ENCODE measurements around the gene HBB.
"Not testable (repeated sequence)": the region's sequence is repeated elsewhere in the genome, so short reads cannot be mapped to it uniquely, and the experiment has no call there.

HBB gene

DNA sequence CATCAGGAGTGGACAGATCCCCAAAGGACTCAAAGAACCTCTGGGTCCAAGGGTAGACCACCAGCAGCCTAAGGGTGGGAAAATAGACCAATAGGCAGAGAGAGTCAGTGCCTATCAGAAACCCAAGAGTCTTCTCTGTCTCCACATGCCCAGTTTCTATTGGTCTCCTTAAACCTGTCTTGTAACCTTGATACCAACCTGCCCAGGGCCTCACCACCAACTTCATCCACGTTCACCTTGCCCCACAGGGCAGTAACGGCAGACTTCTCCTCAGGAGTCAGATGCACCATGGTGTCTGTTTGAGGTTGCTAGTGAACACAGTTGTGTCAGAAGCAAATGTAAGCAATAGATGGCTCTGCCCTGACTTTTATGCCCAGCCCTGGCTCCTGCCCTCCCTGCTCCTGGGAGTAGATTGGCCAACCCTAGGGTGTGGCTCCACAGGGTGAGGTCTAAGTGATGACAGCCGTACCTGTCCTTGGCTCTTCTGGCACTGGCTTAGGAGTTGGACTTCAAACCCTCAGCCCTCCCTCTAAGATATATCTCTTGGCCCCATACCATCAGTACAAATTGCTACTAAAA lies at the start of gene HBB:
TSS of gene HBB (minus strand) at position 340 of the 579 bp plus-strand sequence. CDS start at position 290, 50 bp downstream.
- Histone ChIP-seq H3K9me3 (ENCODE audit: control insufficient read depth, low read depth, low read length) (peaks cover 4% of the 10 kb centered on the region), H3K27me3 (ENCODE audit: control insufficient read depth, insufficient read depth, low read length) (no peaks in the 10 kb centered on the region), H3K27ac (ENCODE audit: low read length) (no peak within 1 kb of the TSS), H3K36me3 (ENCODE audit: control insufficient read depth, low read depth, low read length) (no peaks in the 10 kb centered on the region), H3K4me1 (ENCODE audit: control insufficient read depth, low read depth, low read length) (no peaks in the 10 kb centered on the region), H3K4me3 (ENCODE audit: low read length) (no peak within 1 kb of the TSS), H3K9ac (ENCODE audit: low read length) (no peak within 1 kb of the TSS)

DNA sequence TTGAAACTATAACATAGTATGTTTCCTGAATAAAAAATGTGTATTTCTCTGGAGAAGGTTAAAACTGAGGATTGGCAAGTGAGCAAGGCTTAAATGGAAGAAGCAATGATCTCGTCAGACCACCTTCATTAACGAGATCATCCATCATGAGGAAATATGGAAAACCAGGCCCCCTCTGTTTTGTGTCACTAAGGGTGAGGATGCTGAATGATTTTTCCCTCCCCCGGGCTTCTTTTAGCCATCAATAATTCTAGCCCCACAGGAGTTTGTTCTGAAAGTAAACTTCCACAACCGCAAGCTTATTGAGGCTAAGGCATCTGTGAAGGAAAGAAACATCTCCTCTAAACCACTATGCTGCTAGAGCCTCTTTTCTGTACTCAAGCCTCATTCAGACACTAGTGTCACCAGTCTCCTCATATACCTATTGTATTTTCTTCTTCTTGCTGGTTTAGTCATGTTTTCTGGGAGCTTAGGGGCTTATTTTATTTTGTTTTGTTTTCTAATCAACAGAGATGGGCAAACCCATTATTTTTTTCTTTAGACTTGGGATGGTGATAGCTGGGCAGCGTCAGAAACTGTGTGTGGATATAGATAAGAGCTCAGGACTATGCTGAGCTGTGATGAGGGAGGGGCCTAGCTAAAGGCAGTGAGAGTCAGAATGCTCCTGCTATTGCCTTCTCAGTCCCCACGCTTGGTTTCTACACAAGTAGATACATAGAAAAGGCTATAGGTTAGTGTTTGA lies 48.7 kb upstream of the HBB start:
- Histone ChIP-seq H3K36me3 (ENCODE audit: control insufficient read depth, low read depth, low read length) (no peaks in the 10 kb centered on the region), H3K9ac (ENCODE audit: low read length) (no peak overlapping the region), H3K27ac (ENCODE audit: low read length) (no peak overlapping the region), H3K4me1 (ENCODE audit: control insufficient read depth, low read depth, low read length) (peaks cover 5% of the 10 kb centered on the region), H3K4me3 (ENCODE audit: low read length) (no peak overlapping the region), H3K27me3 (ENCODE audit: control insufficient read depth, insufficient read depth, low read length) (no peaks in the 10 kb centered on the region), H3K9me3 (ENCODE audit: control insufficient read depth, low read depth, low read length) (no peaks in the 10 kb centered on the region)

DNA sequence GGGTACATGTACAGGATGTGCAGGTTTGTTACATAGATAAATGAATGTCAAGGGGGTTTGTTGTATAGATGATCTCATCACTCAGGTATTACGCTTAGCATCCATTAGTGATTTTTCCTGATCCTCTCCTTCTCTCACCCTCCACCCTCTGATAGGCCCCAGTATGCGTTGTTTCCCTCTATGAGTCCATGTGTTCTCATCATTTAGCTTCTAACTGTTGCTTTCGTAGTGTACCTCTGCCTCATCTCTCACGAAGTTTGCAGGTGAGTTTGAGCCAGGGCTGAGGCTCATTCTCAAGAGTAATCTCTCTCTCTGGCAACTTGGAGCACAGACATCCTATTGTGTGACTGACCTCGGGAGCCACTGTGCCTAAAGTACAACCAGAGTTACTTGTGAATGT lies 47.5 kb upstream of the HBB start:
- Histone ChIP-seq H3K27ac (ENCODE audit: low read length) (no peak overlapping the region), H3K4me3 (ENCODE audit: low read length) (no peak overlapping the region)

DNA sequence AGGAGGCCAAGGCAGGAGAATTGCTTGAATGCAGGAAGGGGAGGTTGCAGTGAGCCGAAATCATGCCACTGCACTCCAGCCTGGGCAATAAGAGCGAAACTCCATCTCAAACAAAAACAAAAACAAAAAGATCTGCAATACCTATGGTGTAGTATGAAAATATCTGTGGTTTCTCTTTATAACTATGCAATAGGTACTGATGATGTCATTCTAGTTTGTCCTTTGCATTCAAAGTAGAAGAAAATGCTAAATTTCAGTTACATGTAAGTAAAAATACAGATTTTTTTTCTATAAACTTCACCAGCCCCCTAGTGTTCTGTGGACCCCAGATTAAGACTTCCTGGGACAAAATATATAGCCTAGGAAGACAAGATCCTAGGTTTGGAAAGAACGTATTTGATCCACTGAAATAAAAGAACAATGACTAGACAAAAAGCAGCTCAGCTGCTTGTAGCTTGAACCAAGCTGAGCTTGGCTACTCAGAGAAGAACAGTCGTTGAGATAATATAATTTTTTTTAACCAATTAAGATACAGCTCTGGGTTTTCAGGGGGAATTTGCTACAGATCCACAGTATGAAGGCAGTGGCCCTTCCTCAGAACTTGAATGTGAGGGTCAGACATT lies 45.6 kb upstream of the HBB start:
- Histone ChIP-seq H3K27ac (ENCODE audit: low read length) (no peak overlapping the region), H3K36me3 (ENCODE audit: control insufficient read depth, low read depth, low read length) (no peaks in the 10 kb centered on the region), H3K4me3 (ENCODE audit: low read length) (no peak overlapping the region), H3K27me3 (ENCODE audit: control insufficient read depth, insufficient read depth, low read length) (no peaks in the 10 kb centered on the region), H3K9me3 (ENCODE audit: control insufficient read depth, low read depth, low read length) (no peaks in the 10 kb centered on the region), H3K9ac (ENCODE audit: low read length) (no peak overlapping the region), H3K4me1 (ENCODE audit: control insufficient read depth, low read depth, low read length) (peaks cover 5% of the 10 kb centered on the region)

More for the DNA sequence above, 47.5 kb upstream of the HBB start:
- no peaks in the 10 kb centered on the region for H3K27me3 ChIP-seq (ENCODE audit: control insufficient read depth, insufficient read depth, low read length)
- peaks cover 5% of the 10 kb centered on the region for H3K4me1 ChIP-seq (ENCODE audit: control insufficient read depth, low read depth, low read length)
- no peaks in the 10 kb centered on the region for H3K9me3 ChIP-seq (ENCODE audit: control insufficient read depth, low read depth, low read length)
- no peak overlapping the region for H3K9ac ChIP-seq (ENCODE audit: low read length)
- H3K36me3 ChIP-seq (ENCODE audit: control insufficient read depth, low read depth, low read length), result no peaks in the 10 kb centered on the region

DNA sequence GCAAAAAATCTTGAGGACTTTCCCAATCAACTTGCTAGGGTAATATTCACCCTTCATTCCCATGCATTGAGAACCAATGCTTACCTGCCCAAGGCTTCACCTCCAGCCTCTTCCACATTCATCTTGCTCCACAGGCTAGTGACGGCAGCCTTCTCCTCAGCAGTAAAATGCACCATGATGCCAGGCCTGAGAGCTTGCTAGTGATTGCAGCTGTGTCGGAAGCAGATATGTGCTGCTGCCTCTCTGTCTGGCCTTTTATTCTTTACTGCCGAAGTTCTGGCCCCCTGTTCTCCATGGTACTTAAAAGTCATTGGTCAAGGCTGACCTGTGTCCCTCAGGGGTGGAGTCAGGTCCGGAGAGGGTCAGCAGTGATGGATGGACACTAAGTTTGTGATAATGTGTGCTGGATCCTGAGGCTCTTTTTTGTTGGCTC lies 42.9 kb upstream of the HBB start, which contains the start of gene HBE1:
TSS of gene HBE1 (minus strand) at position 231 of the 433 bp plus-strand sequence. CDS start at position 176, 55 bp downstream.
- peaks cover 4% of the 10 kb centered on the region for H3K4me1 ChIP-seq (ENCODE audit: control insufficient read depth, low read depth, low read length)
- H3K27me3 ChIP-seq (ENCODE audit: control insufficient read depth, insufficient read depth, low read length), result no peaks in the 10 kb centered on the region
- H3K9ac ChIP-seq (ENCODE audit: low read length), result no peak within 1 kb of the TSS
- H3K4me3 ChIP-seq (ENCODE audit: low read length), result no peak within 1 kb of the TSS
- H3K9me3 ChIP-seq (ENCODE audit: control insufficient read depth, low read depth, low read length), result no peaks in the 10 kb centered on the region
- H3K36me3 ChIP-seq (ENCODE audit: control insufficient read depth, low read depth, low read length), result no peaks in the 10 kb centered on the region
- no peak within 1 kb of the TSS for H3K27ac ChIP-seq (ENCODE audit: low read length)

DNA sequence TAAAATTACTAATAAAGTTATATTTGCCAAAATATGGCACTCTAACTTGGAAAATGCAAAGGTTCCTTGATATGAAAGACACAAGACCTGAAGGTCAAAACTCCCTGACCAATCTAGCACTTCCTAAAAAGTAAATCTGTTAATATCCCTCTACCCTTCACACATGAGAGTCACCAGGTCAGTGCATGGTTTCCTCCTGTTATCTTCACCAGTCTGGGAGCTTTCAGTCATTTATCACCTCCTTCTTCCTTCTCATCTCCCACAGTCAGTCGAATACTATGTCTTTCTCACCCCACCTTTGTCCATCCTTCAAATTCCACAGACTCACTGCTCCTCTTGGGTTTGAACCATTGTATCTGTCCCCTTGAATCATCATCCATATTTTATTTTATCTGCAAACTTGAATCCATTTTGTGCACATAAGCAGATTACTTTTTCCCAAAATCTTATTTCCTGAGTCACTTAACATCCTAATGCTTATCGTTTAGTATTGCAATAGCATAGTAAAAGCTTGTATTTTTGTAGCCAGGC lies 40.2 kb upstream of the HBB start:
- Histone ChIP-seq H3K4me1 (ENCODE audit: control insufficient read depth, low read depth, low read length) (no peaks in the 10 kb centered on the region), H3K36me3 (ENCODE audit: control insufficient read depth, low read depth, low read length) (no peaks in the 10 kb centered on the region), H3K4me3 (ENCODE audit: low read length) (no peak overlapping the region), H3K9me3 (ENCODE audit: control insufficient read depth, low read depth, low read length) (no peaks in the 10 kb centered on the region), H3K9ac (ENCODE audit: low read length) (no peak overlapping the region), H3K27ac (ENCODE audit: low read length) (no peak overlapping the region), H3K27me3 (ENCODE audit: control insufficient read depth, insufficient read depth, low read length) (no peaks in the 10 kb centered on the region)

DNA sequence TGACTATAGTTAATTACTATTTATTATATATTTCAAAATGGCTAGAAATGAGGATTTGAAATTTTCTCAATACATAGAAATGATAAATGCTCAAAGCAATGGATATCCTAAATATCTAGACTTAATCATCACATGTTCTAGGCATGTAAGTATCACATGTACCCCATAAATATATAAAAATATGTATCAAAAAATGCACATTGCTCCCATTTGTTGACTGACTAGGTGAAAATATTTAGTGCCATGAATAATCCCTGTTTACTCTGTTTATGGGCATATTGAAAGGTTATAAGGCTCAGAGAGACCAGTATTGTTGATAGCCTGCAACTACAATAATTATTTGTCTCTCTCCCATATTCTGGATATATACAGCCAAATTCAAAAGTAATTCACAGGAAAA lies 39.7 kb upstream of the HBB start:
- Histone ChIP-seq H3K4me1 (ENCODE audit: control insufficient read depth, low read depth, low read length) (no peaks in the 10 kb centered on the region), H3K27ac (ENCODE audit: low read length) (no peak overlapping the region), H3K36me3 (ENCODE audit: control insufficient read depth, low read depth, low read length) (no peaks in the 10 kb centered on the region), H3K4me3 (ENCODE audit: low read length) (no peak overlapping the region), H3K27me3 (ENCODE audit: control insufficient read depth, insufficient read depth, low read length) (no peaks in the 10 kb centered on the region), H3K9ac (ENCODE audit: low read length) (no peak overlapping the region), H3K9me3 (ENCODE audit: control insufficient read depth, low read depth, low read length) (no peaks in the 10 kb centered on the region)

DNA sequence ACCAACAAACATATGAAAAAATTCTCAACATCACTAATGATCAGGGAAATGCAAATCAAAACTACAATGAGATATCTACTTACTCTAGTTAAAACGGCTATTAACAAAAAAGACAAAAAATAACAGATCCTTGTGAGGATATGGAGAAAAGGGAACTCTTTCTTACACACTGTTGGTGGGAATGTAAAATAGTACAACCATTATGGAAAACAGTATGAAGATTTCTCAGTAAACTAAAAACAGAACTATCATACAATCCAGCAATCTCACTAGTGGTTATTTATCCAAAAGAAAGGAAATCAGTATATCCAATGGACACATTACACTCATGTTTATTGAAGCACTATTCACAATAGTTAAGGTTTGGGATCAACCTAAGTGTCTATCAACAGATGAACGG lies 39.0 kb upstream of the HBB start:
- Histone ChIP-seq H3K9me3 (ENCODE audit: control insufficient read depth, low read depth, low read length) (no peaks in the 10 kb centered on the region), H3K27me3 (ENCODE audit: control insufficient read depth, insufficient read depth, low read length) (no peaks in the 10 kb centered on the region), H3K36me3 (ENCODE audit: control insufficient read depth, low read depth, low read length) (no peaks in the 10 kb centered on the region), H3K9ac (ENCODE audit: low read length) (no peak overlapping the region), H3K27ac (ENCODE audit: low read length) (no peak overlapping the region), H3K4me1 (ENCODE audit: control insufficient read depth, low read depth, low read length) (no peaks in the 10 kb centered on the region), H3K4me3 (ENCODE audit: low read length) (no peak overlapping the region)

DNA sequence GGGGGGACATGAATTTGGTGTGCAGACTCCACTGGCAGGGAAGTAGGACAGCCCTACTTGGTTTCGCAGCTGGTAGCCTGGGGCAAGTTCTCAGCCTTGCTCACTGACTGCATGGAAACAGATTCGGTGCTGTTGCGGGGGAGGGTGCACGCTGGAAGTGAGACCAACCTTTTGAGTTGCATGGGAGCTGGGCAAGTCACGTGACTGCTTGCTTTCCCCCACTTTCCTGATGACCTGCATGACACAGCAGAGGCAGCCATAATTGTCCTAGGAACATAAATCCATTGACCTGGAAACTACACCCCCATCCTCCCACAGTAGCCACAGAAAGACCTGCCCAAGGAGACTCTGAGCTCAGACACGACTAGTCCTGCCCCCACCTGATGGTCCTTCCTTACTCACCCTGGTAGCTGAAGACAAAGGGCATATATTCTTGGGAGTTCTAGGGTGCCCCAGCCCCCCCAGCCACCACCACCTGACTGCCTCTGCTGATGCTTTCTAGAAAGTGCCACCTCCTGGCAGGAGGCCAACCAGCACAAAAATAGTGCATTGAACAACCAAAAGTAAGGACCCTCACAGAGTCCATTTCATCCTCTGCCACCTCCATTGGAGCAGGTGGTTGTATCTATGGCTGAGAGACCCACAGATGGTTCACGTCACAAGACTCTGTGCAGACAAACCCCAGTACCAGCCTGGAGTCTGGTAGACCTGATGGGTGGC lies 31.8 kb upstream of the HBB start:
- H3K27me3 ChIP-seq (ENCODE audit: control insufficient read depth, insufficient read depth, low read length), result no peaks in the 10 kb centered on the region
- H3K4me1 ChIP-seq (ENCODE audit: control insufficient read depth, low read depth, low read length), result peaks cover 17% of the 10 kb centered on the region
- H3K4me3 ChIP-seq (ENCODE audit: low read length), result no peak overlapping the region
- no peak overlapping the region for H3K9ac ChIP-seq (ENCODE audit: low read length)
- H3K9me3 ChIP-seq (ENCODE audit: control insufficient read depth, low read depth, low read length), result no peaks in the 10 kb centered on the region
- H3K36me3 ChIP-seq (ENCODE audit: control insufficient read depth, low read depth, low read length), result no peaks in the 10 kb centered on the region
- H3K27ac ChIP-seq (ENCODE audit: low read length), result no peak overlapping the region

DNA sequence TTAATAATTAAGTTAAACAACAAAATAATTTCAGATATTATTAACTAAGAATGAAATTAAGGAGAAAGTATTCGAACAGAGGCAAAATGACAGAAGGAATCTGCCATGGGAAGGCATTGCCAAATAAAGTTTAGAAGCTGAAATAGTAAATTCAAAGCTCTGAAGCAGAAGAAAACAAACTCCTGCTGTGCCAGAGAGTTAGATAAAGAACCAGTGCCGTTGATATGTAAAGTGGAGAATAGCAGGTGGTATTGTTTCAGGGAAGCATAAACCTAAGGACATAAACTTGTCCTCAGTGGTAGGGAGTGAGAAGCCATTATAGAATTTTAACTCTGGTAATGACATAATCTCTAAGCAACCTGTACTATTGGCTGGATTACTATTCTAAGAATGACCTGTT lies 30.4 kb upstream of the HBB start:
- H3K4me1 ChIP-seq (ENCODE audit: control insufficient read depth, low read depth, low read length), result peaks cover 17% of the 10 kb centered on the region
- no peaks in the 10 kb centered on the region for H3K9me3 ChIP-seq (ENCODE audit: control insufficient read depth, low read depth, low read length)
- H3K27ac ChIP-seq (ENCODE audit: low read length), result no peak overlapping the region
- H3K4me3 ChIP-seq (ENCODE audit: low read length), result no peak overlapping the region
- no peaks in the 10 kb centered on the region for H3K27me3 ChIP-seq (ENCODE audit: control insufficient read depth, insufficient read depth, low read length)
- H3K36me3 ChIP-seq (ENCODE audit: control insufficient read depth, low read depth, low read length), result no peaks in the 10 kb centered on the region
- H3K9ac ChIP-seq (ENCODE audit: low read length), result no peak overlapping the region

DNA sequence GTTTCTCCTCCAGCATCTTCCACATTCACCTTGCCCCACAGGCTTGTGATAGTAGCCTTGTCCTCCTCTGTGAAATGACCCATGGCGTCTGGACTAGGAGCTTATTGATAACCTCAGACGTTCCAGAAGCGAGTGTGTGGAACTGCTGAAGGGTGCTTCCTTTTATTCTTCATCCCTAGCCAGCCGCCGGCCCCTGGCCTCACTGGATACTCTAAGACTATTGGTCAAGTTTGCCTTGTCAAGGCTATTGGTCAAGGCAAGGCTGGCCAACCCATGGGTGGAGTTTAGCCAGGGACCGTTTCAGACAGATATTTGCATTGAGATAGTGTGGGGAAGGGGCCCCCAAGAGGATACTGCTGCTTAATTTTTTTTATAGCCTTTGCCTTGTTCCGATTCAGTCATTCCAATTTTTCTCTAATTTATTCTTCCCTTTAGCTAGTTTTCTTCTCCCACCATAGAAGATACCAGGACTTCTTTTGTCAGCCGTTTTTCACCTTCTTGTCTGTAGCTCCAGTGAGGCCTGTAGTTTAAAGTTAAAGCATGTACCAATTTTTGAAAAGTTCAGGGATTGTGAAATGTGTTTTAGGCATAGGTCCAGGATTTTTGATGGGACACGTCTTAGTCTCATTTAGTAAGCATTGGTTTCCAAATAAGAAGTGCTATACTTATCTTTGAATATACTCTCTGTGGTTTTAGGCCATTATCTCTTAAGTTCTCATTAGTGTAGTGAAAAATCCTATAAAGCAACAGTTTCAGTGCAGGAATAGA lies 28.0 kb upstream of the HBB start, which contains the start of gene HBG2:
TSS of gene HBG2 (minus strand) at position 136 of the 768 bp plus-strand sequence. CDS start at position 83, 53 bp downstream.
- H3K4me3 ChIP-seq (ENCODE audit: low read length); H3K27me3 ChIP-seq (ENCODE audit: control insufficient read depth, insufficient read depth, low read length); H3K9me3 ChIP-seq (ENCODE audit: control insufficient read depth, low read depth, low read length); H3K9ac ChIP-seq (ENCODE audit: low read length); H3K27ac ChIP-seq (ENCODE audit: low read length); H3K36me3 ChIP-seq (ENCODE audit: control insufficient read depth, low read depth, low read length): not testable (repeated sequence)
- peaks cover 17% of the 10 kb centered on the region for H3K4me1 ChIP-seq (ENCODE audit: control insufficient read depth, low read depth, low read length)
